ENCODE measurements around the gene BNC2. TPM values are rescaled to one million over a fixed set of nuclear protein-coding genes. Genes with fewer than 3 reads are reported as not detected.

BNC2 gene
- total and polyA plus RNA-seq, 2 of the 13 experiments (the other 11 are each of a cell fraction or from before 2014, with no cell fraction given), result not detected

DNA sequence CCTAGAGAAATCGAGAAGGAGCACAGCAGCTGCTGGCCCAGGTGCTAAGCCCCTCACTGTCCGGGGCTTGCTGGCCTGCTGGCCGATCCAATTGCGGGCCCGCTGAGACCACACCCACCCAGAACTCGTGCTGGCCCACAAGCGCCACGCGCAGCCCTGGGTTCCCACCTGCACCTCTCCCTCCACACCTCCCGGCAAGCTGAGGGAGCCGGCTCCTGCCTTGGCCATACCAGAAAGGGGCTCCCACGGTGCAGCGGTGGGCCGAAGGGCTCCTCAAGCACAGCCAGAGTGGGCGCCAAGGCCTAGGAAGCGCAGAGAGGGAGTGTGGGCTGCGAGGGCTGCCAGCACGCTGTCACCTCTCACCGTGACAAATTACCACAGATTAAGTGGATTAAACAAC is 6.8 kb upstream of the BNC2 start:
- WGBS (ENCODE audit: low lambda C conversion rate), result 60% methylated on average over 7 of the region's 19 CpGs
- no peak overlapping the region for H2AFZ ChIP-seq (ENCODE audit: low read length)
- ATAC-seq (no peak), DNase-seq (ENCODE audit: low spot score) (no peak), FAIRE-seq (no peak)
- H3K4me3 ChIP-seq (replicated peaks in 1 of 3; ENCODE audit: insufficient read depth in 1 of 3, low read depth in 2 of 3, low read length in 3 of 3), result no peak overlapping the region
- H3K79me2 ChIP-seq (ENCODE audit: insufficient read depth, low read length), result no peaks in the 10 kb centered on the region
- no peaks in the 10 kb centered on the region for H3K9me3 ChIP-seq (ENCODE audit: low read length)
- H3K9ac ChIP-seq (ENCODE audit: insufficient read depth, low read depth, low read length), result no peak overlapping the region
- POLR2A ChIA-PET, result no interaction called here
- TF ChIP-seq SRY (CRISPR knock-in tag; IDR thresholded peaks at IDR 0.05), result no peak
- TF ChIP-seq U2AF2 (IDR thresholded peaks at IDR 0.05; ENCODE audit: low read depth, low read length), result no peak
- TF ChIP-seq, protein P1, sequence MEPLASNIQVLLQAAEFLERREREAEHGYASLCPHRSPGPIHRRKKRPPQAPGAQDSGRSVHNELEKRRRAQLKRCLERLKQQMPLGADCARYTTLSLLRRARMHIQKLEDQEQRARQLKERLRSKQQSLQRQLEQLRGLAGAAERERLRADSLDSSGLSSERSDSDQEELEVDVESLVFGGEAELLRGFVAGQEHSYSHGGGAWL (CRISPR knock-in tag; IDR thresholded peaks at IDR 0.05), result no peak
- no peak for TF ChIP-seq ZNF34 (CRISPR knock-in tag; IDR thresholded peaks at IDR 0.05; ENCODE audit: borderline replicate concordance)
- no peak for TF ChIP-seq IKZF1 (IDR thresholded peaks at IDR 0.05)
- no peak for TF ChIP-seq HDAC6 (IDR thresholded peaks at IDR 0.05; ENCODE audit: low read depth, low read length)
- no peak for TF ChIP-seq KDM5B (CRISPR knock-in tag; IDR thresholded peaks at IDR 0.05; ENCODE audit: borderline replicate concordance)
- TF ChIP-seq ZNF720 (CRISPR knock-in tag; IDR thresholded peaks at IDR 0.05), result no peak
- TF ChIP-seq KAT2B (IDR thresholded peaks at IDR 0.05; ENCODE audit: borderline replicate concordance, low read depth, low read length), result no peak
- TF ChIP-seq NFE2L2 (IDR thresholded peaks at IDR 0.05; ENCODE audit: low read length), result no peak
- no peak for TF ChIP-seq HES4 (CRISPR knock-in tag; IDR thresholded peaks at IDR 0.05; ENCODE audit: borderline replicate concordance)
- TF ChIP-seq ZFP36L1 (CRISPR knock-in tag; IDR thresholded peaks at IDR 0.05), result no peak
- no peak for TF ChIP-seq CREB1 (IDR thresholded peaks at IDR 0.05)
- TF ChIP-seq CREB1 (CRISPR knock-in tag; IDR thresholded peaks at IDR 0.05), result no peak
- TF ChIP-seq, protein P2, sequence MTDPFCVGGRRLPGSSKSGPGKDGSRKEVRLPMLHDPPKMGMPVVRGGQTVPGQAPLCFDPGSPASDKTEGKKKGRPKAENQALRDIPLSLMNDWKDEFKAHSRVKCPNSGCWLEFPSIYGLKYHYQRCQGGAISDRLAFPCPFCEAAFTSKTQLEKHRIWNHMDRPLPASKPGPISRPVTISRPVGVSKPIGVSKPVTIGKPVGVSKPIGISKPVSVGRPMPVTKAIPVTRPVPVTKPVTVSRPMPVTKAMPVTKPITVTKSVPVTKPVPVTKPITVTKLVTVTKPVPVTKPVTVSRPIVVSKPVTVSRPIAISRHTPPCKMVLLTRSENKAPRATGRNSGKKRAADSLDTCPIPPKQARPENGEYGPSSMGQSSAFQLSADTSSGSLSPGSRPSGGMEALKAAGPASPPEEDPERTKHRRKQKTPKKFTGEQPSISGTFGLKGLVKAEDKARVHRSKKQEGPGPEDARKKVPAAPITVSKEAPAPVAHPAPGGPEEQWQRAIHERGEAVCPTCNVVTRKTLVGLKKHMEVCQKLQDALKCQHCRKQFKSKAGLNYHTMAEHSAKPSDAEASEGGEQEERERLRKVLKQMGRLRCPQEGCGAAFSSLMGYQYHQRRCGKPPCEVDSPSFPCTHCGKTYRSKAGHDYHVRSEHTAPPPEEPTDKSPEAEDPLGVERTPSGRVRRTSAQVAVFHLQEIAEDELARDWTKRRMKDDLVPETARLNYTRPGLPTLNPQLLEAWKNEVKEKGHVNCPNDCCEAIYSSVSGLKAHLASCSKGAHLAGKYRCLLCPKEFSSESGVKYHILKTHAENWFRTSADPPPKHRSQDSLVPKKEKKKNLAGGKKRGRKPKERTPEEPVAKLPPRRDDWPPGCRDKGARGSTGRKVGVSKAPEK (CRISPR knock-in tag; IDR thresholded peaks at IDR 0.05; ENCODE audit: borderline replicate concordance), result no peak
- TF ChIP-seq TBX2 (CRISPR knock-in tag; IDR thresholded peaks at IDR 0.05; ENCODE audit: borderline replicate concordance), result no peak
- BruUV-seq (replicated peaks), result no TSS peak
- H3K27me3 ChIP-seq (ENCODE audit: control insufficient read depth in 1 of 2, insufficient read depth in 2 of 2, low read length in 2 of 2), result peaks cover 0 to 5% of the 10 kb centered on the region in 2 experiments; a peak in 2 of 5 replicates
- H3K4me1 ChIP-seq (ENCODE audit: insufficient read depth, low read length), result no peaks in the 10 kb centered on the region
- in situ Hi-C loops (cut with HindIII; ENCODE audit: extremely low pct_ligation_motif_present, low pct_unique_long_range_greater_than_20kb) (no loop called here), intact Hi-C loops (cut with micrococcal nuclease; ENCODE audit: unreplicated experiment) (no loop called here)
- H3K4me2 ChIP-seq (ENCODE audit: low read depth, low read length), result no peak overlapping the region
- H4K20me1 ChIP-seq (ENCODE audit: insufficient read depth, low read length), result no peaks in the 10 kb centered on the region
- H3K27ac ChIP-seq (ENCODE audit: extremely low read length, insufficient read depth, low read length), result no peak overlapping the region
- no peaks in the 10 kb centered on the region for H3K36me3 ChIP-seq (replicated peaks in 1 of 2; ENCODE audit: control insufficient read depth in 1 of 2, insufficient read depth in 2 of 2, low read length in 2 of 2)
- CTCF ChIA-PET (ENCODE audit: low intra/inter-chr PET ratio, low total read pairs), result no interaction called here
